Activated CD4-positive, alpha-beta T cell treated with anti-CD3 and anti-CD28 coated beads for 24 hours (primary cell): Measurements from ENCODE around the gene CFAP119.

Source experiments
- DNase-seq, 2 donors: peaks; one replicate each; pipeline ENCODE4 v3.0.0-alpha.2; 2020; ENCODE audit warnings: low read depth in 2 of 2

The CFAP119 gene

GRCh38 chr16:30762991-30763725, 1.3 kb upstream of the CFAP119 start:
- DNase-seq = no peak

- peak in 1 of 2 donors; percentile 22 for DNase-seq
These were observed 385 bp downstream of the CFAP119 start for GRCh38 chr16:30761427-30761927.

GRCh38 chr16:30760577-30761426, 1.1 kb downstream of the CFAP119 start:
- DNase-seq = no peak

- DNase-seq = no peak
These were observed 1.8 kb downstream of the CFAP119 start for GRCh38 chr16:30760001-30760559.

GRCh38 chr16:30758988-30759491, 2.8 kb downstream of the CFAP119 start:
- DNase-seq = no peak

GRCh38 chr16:30757316-30757715, 4.5 kb downstream of the CFAP119 start:
- no peak for DNase-seq

- DNase-seq = no peak
These were observed 5.1 kb downstream of the CFAP119 start for GRCh38 chr16:30756781-30757100.

- no peak for DNase-seq
These were observed 5.7 kb downstream of the CFAP119 start for GRCh38 chr16:30755955-30756780.

GRCh38 chr16:30753596-30753995, 8.3 kb downstream of the CFAP119 start:
- DNase-seq = no peak

GRCh38 chr16:30750876-30751465, 10.9 kb downstream of the CFAP119 start:
- DNase-seq = no peak

- DNase-seq = no peak
These were observed 11.7 kb downstream of the CFAP119 start for GRCh38 chr16:30750201-30750600.

GRCh38 chr16:30748634-30749445, 13.0 kb downstream of the CFAP119 start:
- DNase-seq = peak in 1 of 2 donors; percentile 10

GRCh38 chr16:30747799-30748633, 13.8 kb downstream of the CFAP119 start, which contains the start of gene PHKG2:
TSS of gene PHKG2 (plus strand) at chr16:30748425. CDS start at chr16:30748821, 396 bp downstream.
- peak; percentile 93 to 97 for DNase-seq

- DNase-seq = no peak
These were observed 14.5 kb downstream of the CFAP119 start for GRCh38 chr16:30747331-30747730.

- no peak for DNase-seq
These were observed 15.2 kb downstream of the CFAP119 start for GRCh38 chr16:30746638-30747175.

- DNase-seq = no peak
These were observed 16.8 kb downstream of the CFAP119 start for GRCh38 chr16:30745082-30745481.

- DNase-seq = no peak
These were observed 17.7 kb downstream of the CFAP119 start for GRCh38 chr16:30744183-30744582.

- DNase-seq = no peak
These were observed 18.1 kb downstream of the CFAP119 start for GRCh38 chr16:30743716-30744115.

- DNase-seq = no peak
These were observed 20.4 kb downstream of the CFAP119 start for GRCh38 chr16:30741461-30741914.
